Retinal pigment epithelial cell (primary cell): ENCODE data around the gene RSRP1.

Experiments
- DNase-seq: peaks from one replicate; pipeline ENCODE4 v3.0.0-alpha.2; 2010; ENCODE audit warnings: low read depth
- H3K4me3 ChIP-seq: 2 replicates; pipeline ENCODE4 v1.5.1; 2011; ENCODE audit warnings: mild to moderate bottlenecking, low read length, control low read depth, moderate library complexity
- CTCF ChIP-seq: conservative IDR thresholded peaks from 2 replicates; pipeline ENCODE4 v1.5.1; 2011; ENCODE audit warnings: low read depth, low read length, control low read depth, inconsistent platforms

Gene RSRP1

GRCh38 chr1:25247829-25248754 is 838 bp upstream of the RSRP1 start:
- peak; percentile 34 for TF ChIP-seq CTCF
- peak overlapping the region; percentile 99 for H3K4me3 ChIP-seq
- DNase-seq: no peak

DNA sequence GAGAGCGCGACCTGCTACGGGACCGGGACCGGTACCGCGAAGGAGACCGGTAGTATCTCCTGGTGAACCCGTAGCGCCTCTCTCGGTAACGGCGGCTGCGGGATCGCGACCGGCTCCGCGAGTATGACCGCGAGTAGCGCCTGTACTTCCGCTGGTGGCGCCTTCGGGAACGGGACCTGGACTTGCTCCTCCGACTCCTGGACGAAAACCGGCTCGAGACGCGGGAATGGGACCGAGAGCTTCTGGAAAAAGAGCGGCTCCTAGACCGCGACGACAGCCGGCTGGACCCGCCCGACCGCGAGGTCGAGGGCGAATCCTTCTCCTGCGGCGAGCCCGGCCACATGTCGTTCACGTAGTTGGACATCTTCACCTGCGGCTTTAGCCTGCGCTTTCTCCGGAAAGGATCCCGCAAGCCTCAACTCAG is 642 bp downstream of the RSRP1 start:
- DNase-seq: no peak
- H3K4me3 ChIP-seq: peak overlapping the region; percentile 99
- TF ChIP-seq CTCF: no peak

DNA sequence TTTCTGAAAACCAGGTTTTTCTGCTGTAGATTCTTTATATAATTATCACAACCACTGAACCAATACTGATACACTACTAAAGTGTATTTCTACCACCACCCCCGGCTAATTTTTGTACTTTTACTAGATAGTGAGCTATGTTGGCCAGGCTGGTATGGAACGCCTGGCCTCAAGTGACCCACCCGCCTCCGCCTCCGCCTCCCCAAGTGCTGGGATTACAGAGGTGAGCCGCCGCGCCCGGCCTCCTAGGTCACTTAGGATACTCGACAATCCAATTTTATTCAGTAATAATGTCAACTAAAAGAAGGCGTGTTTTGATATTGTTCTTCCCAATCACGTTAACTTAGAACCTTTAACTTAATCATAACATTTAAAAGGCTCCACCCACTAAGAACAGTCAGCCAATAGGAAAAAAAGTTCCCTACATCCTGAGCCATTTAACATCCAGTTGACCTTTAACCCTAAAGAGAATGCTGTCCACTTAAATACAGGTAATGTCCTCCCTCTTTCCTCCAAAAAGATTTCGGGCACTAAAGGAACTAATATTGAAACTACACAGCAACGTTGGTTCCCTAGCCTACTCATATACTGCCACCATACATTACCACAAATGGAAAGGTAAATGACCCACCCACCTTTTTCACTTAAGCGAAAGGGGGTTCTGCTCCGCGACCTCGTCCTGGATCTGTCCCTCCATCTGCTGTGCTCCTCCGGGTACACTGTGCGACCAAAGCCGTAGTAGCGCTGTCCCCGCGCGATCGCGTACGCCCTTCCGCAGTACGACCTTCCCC is 1.2 kb downstream of the RSRP1 start:
- no peak for TF ChIP-seq CTCF
- H3K4me3 ChIP-seq: peak overlapping the region; percentile 99
- DNase-seq: no peak

DNA sequence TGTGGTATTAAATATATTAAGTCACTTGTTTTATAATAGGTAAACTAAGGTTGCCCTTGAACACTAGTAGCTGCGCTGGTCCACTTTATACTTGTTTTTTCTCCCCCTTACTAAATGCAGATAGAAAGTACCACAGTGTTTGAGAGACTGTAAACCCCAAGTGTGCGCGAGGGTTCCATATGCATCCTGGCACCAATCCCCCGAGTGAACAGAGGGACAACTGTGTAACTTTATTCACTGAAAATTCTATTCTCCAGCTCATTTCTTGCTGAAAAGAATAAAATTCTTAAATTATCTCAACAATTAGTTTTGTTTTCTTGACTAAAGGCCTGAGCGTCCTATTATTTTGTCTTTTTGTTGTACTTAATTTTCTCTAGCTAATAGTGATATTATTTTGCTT is 1.9 kb downstream of the RSRP1 start:
- DNase-seq: no peak
- TF ChIP-seq CTCF: no peak
- H3K4me3 ChIP-seq: peak overlapping the region; percentile 99

GRCh38 chr1:25243907-25244306 is 3.3 kb downstream of the RSRP1 start:
- H3K4me3 ChIP-seq: no peak overlapping the region
- no peak for DNase-seq
- no peak for TF ChIP-seq CTCF

GRCh38 chr1:25239681-25240541 is 7.3 kb downstream of the RSRP1 start:
- TF ChIP-seq CTCF: peak; percentile 65
- DNase-seq: peak; percentile 60
- H3K4me3 ChIP-seq: peak overlapping the region; percentile 60
